ENCODE results near the gene LRRC66. TPM values are rescaled to one million over a fixed set of nuclear protein-coding genes. Genes with fewer than 3 reads are reported as not detected.

LRRC66 gene
- total RNA-seq, 1 experiment from 2014 or later, result 0.24 TPM

DNA sequence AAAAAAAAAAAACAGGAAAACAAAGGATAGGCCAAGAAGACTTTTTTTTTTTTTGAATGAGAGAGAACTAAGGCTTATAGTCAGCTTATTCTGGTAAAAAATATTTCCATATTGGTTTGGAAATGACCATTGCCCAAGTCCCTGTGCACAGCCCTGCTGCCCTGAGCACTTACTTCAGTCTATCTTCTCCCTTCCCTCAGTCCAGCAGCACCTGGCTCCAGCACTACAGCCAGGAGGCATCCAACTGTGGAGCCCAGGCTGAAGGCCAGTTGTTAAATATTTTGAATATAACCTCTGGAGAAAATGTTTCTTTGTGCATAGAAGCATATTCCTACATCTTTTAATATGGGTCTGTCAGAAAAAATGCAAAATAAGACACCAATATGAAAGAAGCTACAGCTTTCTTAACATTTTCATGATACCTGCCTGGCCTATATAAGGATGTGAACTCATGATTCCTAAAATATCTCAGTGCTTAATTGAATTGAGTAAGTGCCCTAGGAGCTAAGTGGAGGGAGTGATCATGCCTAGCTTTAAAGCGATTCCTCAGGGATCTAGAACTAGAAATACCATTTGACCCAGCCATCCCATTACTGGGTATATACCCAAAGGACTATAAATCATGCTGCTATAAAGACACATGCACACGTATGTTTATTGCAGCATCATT, 14.4 kb downstream of the LRRC66 start:
- no peaks in the 10 kb centered on the region for H4K20me1 ChIP-seq (ENCODE audit: insufficient read depth)
- H3K79me2 ChIP-seq (ENCODE audit: low read depth), result no peaks in the 10 kb centered on the region
- no peak overlapping the region for H3K4me3 ChIP-seq
- ChIA-PET CTCF (no interaction called here), POLR2A (ENCODE audit: unreplicated experiment) (no interaction called here)
- intact Hi-C loops (cut with micrococcal nuclease; ENCODE audit: unreplicated experiment), result no loop called here
- no peaks in the 10 kb centered on the region for H3F3A ChIP-seq (ENCODE audit: insufficient read depth, low read depth)
- H3K4me1 ChIP-seq (replicated peaks; ENCODE audit: insufficient read depth), result peaks cover 7% of the 10 kb centered on the region
- H2AFZ ChIP-seq, result no peak overlapping the region
- no peak for DNase-seq
- no TSS peak for BruUV-seq (replicated peaks)
- no peak overlapping the region for H3K27ac ChIP-seq
- no peaks in the 10 kb centered on the region for H3K9me3 ChIP-seq (ENCODE audit: insufficient read depth, low read depth)
- TF ChIP-seq EZH2 (IDR thresholded peaks at IDR 0.05; ENCODE audit: low read depth), result no peak
- TF ChIP-seq, protein P1, sequence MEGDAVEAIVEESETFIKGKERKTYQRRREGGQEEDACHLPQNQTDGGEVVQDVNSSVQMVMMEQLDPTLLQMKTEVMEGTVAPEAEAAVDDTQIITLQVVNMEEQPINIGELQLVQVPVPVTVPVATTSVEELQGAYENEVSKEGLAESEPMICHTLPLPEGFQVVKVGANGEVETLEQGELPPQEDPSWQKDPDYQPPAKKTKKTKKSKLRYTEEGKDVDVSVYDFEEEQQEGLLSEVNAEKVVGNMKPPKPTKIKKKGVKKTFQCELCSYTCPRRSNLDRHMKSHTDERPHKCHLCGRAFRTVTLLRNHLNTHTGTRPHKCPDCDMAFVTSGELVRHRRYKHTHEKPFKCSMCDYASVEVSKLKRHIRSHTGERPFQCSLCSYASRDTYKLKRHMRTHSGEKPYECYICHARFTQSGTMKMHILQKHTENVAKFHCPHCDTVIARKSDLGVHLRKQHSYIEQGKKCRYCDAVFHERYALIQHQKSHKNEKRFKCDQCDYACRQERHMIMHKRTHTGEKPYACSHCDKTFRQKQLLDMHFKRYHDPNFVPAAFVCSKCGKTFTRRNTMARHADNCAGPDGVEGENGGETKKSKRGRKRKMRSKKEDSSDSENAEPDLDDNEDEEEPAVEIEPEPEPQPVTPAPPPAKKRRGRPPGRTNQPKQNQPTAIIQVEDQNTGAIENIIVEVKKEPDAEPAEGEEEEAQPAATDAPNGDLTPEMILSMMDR (conservative IDR thresholded peaks at IDR 0.05), result no peak
- H3K4me2 ChIP-seq, result no peak overlapping the region
- H3K9me2 ChIP-seq (ENCODE audit: insufficient read depth), result no peaks in the 10 kb centered on the region
- H3K27me3 ChIP-seq (ENCODE audit: insufficient read depth, low read depth), result no peaks in the 10 kb centered on the region
- no peaks in the 10 kb centered on the region for H3K36me3 ChIP-seq (ENCODE audit: low read depth)

DNA sequence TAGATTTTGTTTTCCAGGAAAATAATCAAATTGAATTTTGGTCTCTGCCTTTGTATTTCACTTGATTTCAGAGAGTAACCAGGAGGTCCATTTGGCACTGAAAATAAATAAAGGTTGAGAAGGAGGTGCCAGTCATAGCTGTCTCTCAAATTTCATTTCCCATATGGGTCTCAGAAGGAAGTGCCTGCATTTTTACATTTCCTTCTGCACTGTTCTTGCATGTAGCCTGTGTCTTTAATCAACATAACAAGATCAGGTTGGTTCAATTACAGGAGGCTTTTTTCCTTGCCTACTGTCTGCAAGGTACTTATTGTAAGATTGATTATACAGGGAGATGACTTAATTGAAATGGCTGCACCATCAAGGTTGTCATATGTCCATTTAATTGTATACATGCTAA, 15.7 kb downstream of the LRRC66 start:
- Histone ChIP-seq H3K27ac (no peak overlapping the region), H3F3A (ENCODE audit: insufficient read depth, low read depth) (no peaks in the 10 kb centered on the region), H2AFZ (no peak overlapping the region), H3K4me3 (no peak overlapping the region), H3K27me3 (ENCODE audit: insufficient read depth, low read depth) (no peaks in the 10 kb centered on the region), H3K9me2 (ENCODE audit: insufficient read depth) (no peaks in the 10 kb centered on the region), H3K9me3 (ENCODE audit: insufficient read depth, low read depth) (no peaks in the 10 kb centered on the region), H3K4me1 (replicated peaks; ENCODE audit: insufficient read depth) (peaks cover 7% of the 10 kb centered on the region), H3K4me2 (no peak overlapping the region), H4K20me1 (ENCODE audit: insufficient read depth) (no peaks in the 10 kb centered on the region), H3K36me3 (ENCODE audit: low read depth) (no peaks in the 10 kb centered on the region), H3K79me2 (ENCODE audit: low read depth) (no peaks in the 10 kb centered on the region)
- no peak for DNase-seq
- ChIA-PET POLR2A (ENCODE audit: unreplicated experiment) (no interaction called here), CTCF (no interaction called here)
- TF ChIP-seq EZH2 (IDR thresholded peaks at IDR 0.05; ENCODE audit: low read depth), result no peak
- TF ChIP-seq, protein P1 (conservative IDR thresholded peaks at IDR 0.05), result no peak
- BruUV-seq (replicated peaks), result no TSS peak
- intact Hi-C loops (cut with micrococcal nuclease; ENCODE audit: unreplicated experiment), result loop anchor here (5.0 kb wide), 1 partner anchor 62 kb away; no protein-coding TSS in a partner anchor

DNA sequence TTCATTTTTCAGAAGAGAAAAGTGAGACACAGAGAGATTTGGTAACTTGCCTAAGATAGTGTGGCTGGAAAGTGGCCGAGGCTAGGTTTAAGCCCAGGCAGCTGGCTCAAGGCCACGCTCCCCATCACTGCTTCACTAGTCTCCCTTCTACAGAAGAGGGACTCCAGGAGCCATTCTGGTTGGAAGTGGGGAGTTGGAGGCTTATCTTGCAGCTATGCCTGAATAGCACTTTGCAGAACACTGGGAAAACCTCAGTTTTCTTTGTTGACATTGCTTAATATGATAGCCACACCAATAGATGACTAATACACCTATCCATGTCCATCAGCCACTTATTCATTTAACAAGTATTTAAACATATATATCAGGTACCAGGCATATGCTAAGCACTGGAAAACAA, 18.5 kb downstream of the LRRC66 start:
- Histone ChIP-seq H4K20me1 (ENCODE audit: insufficient read depth) (no peaks in the 10 kb centered on the region), H3K9me3 (ENCODE audit: insufficient read depth, low read depth) (no peaks in the 10 kb centered on the region), H3F3A (ENCODE audit: insufficient read depth, low read depth) (no peaks in the 10 kb centered on the region), H3K4me2 (no peak overlapping the region), H3K9me2 (ENCODE audit: insufficient read depth) (no peaks in the 10 kb centered on the region), H3K4me3 (no peak overlapping the region), H3K27me3 (ENCODE audit: insufficient read depth, low read depth) (no peaks in the 10 kb centered on the region), H3K27ac (no peak overlapping the region), H2AFZ (no peak overlapping the region), H3K36me3 (ENCODE audit: low read depth) (no peaks in the 10 kb centered on the region), H3K79me2 (ENCODE audit: low read depth) (no peaks in the 10 kb centered on the region), H3K4me1 (replicated peaks; ENCODE audit: insufficient read depth) (peaks cover 7% of the 10 kb centered on the region)
- BruUV-seq (replicated peaks), result no TSS peak
- TF ChIP-seq EZH2 (IDR thresholded peaks at IDR 0.05; ENCODE audit: low read depth), result no peak
- TF ChIP-seq, protein P1 (conservative IDR thresholded peaks at IDR 0.05), result no peak
- ChIA-PET CTCF (no interaction called here), POLR2A (ENCODE audit: unreplicated experiment) (no interaction called here)
- intact Hi-C loops (cut with micrococcal nuclease; ENCODE audit: unreplicated experiment), result loop anchor here (5.0 kb wide), 1 partner anchor 59 kb away; no protein-coding TSS in a partner anchor
- peak; percentile 22 to 55 for DNase-seq

All from PC-9 (cell line).